ENCODE data around the gene ACACB.

Gene ACACB

DNA sequence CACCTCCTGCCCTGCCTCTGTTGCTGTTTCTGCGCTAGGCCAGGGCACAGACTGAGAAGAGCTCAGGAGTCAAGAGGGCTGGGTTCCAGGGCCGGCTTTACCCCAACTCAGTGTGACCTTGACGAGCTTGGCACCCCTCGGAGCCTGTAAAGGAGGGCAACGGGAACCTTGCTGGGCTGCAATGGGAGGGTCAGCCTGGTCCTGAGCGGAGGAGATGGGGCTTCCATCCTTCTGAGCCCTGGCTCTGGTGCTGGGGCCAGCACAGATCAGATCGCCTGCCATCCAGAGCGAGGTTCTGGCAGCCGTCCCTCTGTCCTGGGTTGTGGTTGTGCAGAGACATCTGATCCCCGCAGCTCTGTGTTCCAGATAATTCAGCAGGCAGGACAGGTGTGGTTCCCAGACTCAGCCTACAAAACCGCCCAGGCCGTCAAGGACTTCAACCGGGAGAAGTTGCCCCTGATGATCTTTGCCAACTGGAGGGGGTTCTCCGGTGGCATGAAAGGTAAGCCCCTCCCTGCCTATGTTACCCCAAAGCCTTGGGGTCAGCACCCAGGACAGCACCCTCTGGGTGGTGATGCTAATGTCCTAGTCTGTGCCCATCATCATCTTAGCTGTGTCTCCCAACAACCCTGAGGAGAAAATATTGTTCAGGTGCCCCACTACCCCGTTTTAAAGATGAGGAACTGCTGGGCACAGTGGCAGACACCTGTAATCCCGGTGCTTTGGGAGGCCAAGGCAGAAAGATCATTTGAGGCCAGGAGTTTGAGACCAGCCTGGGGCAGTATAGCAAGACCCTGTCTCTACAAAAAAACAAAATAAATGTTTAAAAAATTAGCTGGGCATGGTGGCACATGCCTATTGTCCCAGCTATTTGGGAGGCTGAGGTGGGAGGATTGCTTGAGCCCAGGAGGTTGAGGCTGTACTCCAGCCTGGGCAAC, 142.5 kb downstream of the ACACB start:
- no peak for DNase-seq

DNA sequence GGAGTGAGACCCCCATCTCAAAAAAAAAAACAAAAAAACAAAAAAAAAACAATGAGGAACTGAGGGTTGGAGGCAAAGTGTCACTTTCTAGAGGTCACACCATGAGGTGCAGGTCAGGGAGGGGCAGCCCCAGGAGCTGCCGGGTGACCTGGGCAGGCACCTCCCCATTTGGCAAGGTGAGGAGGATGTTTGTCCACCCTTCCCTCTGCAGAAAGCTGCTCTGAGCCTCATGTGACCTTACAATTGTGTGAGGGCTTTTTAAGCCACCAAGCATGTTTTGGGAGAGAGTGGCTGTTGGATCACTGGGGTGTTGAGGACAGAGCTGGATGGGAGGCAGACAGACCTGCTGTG, 143.1 kb downstream of the ACACB start:
- DNase-seq: no peak

DNA sequence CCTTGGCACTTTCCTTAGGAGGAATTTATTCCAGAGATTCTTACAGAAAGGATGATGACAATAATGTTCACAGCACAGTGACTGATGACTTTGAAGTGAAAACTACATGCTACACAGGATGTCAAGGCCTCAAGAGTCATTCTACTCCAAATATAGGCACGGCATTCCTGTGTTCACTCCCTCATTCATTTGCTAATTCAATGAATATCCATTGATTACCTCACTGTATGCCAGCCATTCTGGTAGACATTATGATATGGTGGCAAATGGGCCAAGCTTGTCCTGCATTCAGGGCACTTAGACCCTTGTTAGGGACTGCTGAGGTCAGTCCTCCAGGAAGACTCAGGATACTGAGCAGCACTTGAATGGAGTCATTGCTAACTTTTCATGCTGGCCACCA, 144.7 kb downstream of the ACACB start:
- no peak for DNase-seq

DNA sequence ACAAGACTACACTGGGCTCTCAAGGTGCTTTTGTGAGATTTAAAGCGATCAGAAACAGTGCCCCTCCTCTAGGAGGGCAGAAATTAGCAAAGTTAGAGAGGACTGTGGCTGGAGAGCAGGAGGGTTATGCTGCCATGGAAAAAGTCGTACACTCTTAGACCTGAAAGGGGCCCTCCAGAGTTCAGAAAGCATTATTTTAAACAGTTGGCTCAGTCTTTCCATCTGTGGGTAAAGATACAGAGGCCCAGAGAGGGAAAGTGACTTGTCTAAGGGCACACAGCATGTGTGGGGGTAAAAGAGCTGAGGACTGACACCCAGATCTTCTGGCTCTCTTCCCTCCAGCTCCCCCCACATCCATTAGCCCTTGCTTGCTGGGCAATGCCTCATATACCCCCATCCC, 145.6 kb downstream of the ACACB start:
- no peak for DNase-seq

DNA sequence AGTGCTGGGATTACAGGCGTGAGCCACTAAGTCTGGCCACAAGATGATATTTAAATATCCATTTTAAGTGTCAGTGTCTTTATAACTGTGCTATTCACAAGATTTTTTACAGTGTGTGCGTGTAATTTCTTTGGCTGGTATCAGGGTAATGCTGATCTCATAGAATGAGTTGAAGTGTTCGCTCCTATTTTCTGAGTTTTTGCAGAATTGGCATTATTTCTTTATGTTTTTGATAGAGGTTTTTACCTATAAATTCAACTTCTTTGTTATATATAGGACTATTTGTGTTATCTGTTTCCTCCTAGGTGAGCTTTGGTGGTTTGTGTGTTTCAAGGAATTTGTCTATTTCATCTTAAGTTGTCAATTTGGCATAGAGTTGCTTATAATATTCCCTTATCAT, 147.1 kb downstream of the ACACB start:
- no peak for DNase-seq

DNA sequence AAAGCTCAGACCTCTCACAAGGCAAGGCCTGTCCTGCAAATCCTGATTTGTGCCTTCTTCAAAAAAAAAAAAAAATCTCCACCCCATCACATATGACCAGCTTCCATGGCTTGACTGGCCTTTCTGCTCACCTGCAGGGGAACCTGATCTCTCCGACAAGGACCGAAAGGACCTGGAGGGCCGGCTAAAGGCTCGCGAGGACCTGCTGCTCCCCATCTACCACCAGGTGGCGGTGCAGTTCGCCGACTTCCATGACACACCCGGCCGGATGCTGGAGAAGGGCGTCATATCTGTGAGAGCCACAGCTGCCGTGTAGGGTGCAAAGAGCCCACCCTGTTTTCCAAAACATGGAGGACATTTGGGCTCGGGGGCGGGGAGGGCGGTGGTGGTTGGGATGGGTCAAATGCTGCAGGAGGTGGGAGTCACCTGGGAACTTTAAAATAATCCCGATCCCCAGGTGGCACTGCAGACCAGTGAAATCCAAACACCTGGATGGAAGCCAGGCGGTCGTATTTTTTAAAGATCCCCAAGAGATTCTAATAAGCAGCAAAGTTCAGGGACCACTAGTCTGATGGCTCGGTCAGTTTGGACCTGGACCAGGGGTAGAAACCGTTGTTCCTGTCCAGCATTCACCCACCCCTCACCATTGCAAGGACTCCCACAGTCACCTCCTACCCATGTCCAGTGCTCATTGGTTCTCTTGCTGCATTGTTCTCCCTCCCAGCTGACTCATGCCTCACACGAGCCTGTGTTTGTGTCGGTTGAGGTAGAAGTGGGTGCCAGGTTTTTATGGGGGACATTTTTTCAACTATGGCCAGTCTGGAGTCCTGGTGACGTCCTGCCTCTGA, 147.9 kb downstream of the ACACB start:
- peak; percentile 57 for DNase-seq

DNA sequence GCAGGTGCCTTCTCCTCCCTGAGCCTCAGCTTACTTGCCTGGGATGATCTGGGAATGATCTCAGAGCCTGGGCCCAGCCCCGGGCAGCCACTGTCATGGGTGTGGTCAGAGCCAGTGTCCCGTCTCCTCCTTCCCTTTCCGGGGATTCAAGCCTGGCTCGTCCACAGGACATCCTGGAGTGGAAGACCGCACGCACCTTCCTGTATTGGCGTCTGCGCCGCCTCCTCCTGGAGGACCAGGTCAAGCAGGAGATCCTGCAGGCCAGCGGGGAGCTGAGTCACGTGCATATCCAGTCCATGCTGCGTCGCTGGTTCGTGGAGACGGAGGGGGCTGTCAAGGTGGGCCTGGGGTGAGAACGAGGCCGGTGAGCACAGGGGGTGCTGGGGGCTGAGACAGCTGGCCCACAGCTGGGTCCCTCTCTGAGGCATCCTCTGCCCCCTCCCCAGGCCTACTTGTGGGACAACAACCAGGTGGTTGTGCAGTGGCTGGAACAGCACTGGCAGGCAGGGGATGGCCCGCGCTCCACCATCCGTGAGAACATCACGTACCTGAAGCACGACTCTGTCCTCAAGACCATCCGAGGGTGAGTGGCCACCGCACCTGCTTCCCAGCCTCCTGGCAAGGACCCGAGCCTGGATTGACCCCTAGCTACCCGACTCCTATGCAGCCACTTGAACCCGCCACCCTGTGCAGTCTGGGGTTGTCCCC, 148.7 kb downstream of the ACACB start:
- no peak for DNase-seq

DNA sequence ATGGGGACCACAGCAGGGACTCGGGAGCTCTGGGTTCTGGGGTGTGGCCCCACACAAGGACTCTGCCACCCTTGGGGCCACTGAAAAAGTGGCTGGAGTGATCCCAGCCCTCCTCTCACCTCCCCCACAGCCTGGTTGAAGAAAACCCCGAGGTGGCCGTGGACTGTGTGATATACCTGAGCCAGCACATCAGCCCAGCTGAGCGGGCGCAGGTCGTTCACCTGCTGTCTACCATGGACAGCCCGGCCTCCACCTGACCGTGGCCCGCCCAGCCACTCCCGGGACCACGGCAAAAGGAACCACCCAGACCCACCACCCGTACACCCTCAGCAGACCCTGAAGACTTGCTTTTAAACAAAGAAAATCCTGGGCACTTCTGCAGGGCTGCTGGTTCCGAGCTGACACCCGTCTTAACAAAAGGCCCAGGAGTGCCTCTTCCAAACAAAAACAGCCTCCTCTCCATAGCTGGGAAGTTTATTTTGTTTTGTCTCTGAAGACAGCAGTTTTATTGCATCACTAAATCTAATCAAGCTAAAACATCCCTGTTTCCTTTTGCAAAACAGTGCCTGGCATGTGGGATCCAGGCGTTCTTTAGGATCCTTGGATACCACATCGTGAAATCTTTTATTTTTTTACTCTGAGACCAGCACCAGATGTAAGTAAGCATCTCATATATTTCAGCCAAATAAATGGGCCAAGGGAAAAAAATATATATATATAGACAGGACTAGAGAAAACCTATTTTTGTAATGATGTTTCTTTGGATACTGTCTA, 149.9 kb downstream of the ACACB start:
- no peak for DNase-seq

DNA sequence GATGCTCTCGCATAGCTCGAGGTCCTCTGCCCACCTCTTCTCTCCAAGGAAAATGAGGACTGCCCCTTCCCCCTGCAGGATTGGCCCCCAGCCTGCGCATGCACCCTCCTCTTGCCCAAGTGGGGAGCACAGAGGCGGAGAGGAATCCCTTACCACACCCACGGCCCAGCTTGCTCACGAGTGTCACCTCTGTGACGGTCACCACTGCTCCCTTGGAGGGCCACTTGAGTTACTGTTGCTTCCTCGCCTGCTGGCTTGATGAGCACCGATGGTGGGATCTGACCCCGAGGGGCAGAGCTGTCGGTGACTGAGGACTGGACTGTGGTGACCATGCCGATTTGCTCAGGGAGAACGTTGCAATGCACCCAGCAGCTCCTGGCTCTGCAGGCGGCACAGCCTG, 151.0 kb downstream of the ACACB start:
- no peak for DNase-seq

DNA sequence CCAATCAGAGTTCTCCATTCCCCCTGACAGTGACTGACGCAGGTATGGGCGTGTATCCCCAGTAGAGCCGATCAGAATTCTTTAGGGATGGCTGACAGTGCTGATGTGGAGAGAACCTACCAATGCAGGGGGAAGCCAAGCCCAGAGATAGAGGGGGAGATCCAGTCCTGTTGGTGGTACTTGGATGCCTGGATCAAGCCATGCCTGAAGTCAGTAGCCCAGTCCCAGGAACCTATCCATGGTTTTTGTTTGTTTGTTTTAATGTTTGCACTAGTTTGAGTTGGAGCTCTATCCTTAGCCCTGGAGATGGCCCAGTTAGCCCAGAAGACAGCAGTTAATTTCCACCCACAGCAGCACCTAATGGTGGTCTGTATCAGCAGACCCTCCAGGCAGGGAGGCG, 152.5 kb downstream of the ACACB start:
- no peak for DNase-seq

DNA sequence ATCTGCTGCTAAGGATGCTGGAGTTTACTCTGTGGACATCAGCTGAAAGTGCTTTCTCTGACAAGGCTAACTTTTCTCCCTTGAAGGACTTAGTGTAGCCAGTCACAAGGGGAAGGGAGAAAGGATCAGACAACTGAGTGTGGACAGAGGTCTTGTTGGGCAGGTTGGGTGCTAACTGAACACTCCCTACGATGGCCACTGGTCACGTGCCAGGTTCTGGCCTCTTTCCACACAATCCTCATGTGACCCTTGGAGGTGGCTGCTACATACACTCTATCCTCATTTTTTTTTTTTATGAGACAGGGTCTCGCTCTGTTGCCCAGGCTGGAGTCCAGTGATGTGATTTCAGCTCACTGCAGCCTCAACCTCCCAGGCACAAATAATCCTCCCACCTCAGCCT, 153.0 kb downstream of the ACACB start:
- no peak for DNase-seq

DNA sequence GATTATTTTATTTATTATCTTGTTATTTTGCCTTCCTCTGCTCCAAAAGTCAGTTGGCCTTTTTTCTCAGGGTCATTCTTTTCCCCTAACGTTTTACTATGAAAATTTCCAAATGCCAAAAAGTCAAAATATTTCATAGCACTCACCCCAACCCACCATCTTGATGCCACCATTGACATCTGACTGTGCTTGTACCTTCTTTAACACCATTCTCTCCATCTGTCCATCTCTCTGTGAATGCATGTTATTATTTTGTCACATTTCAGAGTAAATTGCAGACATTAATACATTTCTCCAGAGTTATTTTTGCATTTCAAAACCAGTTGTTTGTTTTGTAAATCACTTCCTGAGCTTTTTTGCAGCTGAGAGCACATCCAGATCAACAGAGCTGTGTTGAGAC, 154.1 kb downstream of the ACACB start:
- DNase-seq: no peak

DNA sequence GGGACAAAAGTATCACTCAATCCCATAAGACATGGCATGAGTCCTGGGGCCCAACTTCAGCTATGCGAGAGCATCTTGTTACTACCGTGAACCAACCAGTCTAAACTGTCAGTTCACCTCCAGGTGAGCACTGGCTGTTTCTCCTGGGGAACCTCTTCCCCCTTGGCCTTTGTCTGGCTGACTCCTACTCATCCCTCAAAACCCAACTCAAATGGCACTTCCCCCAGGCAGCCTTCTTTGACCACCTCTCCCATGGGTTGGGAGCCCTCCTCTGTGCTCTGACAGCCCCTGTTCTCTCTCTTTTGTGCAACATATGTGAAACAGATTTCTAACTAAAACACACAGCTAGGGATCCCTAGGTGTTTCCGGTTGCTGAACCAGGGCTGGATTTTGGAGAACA, 155.0 kb downstream of the ACACB start:
- DNase-seq: no peak

DNA sequence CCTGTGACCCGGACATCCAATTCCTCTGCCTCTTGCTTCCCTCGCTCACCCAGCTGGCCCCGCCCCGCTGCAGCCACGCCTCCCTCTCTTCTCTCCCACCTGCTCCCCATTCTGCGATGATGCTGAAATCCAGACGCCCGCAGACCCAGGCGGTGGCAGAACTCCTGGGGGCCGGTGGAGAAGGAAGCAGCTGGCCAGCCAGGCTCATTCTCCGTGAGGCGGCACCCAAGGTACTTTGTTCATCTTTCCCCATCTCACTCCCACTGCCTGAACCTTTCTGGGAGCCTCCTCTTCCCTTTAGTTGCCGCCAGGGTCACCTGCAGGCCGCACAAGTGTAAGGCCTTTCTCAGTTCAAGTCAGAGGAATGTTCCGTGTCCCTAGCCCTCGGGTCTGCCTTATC, 157.0 kb downstream of the ACACB start:
- DNase-seq: no peak

DNA sequence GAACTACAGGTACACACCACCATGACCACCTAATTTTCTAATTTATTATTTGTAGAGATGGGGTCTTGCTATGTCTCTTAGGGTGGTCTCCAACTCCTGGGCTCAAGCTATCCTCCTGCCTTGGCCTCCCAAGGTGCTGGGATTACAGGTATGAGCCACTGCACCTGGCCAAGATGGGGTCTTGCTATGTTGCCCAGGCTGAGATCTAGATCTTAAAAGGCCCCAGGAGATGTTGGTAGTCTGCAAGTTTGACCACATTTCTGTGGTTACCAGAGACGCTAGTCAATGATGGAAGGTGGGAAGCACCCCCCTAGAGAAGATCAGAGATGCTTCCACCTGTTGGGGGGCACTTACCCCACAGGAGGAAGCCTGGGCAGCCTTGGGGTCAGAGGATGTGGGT, 158.0 kb downstream of the ACACB start:
- no peak for DNase-seq

DNA sequence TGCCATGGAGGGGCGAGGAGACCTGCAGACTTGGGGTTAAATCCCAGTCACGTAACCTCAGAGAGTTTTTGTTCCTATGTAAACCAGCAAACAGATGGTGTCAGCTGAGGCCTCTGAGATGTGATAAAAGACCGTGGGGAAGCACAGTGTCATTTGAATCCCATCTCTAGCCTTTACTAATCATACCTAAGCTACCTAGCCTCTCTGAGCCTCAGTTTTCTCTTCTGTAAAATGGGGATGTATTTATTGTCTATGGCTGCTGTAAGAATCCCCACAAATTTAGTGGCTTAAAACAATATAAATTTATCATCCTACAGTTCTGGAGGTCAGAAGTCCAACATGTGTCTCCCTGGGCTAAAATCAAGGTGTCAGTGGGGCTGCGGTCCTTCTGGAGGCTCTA, 158.8 kb downstream of the ACACB start:
- DNase-seq: no peak

DNA sequence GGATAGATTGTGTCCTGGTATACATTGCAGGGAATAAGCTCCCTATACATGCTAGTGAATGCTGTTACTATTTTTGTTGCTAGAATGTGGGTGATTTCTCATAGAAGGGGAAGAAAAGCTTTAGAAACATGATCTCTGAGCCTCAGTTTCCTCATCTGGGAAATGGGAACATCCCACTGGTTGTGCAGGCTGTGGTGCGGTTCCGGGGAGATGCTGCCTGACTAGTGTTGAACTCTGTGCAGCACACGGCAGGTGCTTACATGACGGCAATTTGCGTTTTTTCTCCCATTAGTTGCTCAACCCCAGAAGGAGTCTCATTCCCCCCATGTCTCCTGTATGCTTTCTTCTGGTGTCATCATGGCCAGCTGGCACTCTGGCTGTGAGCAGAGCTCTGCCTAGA, 159.8 kb downstream of the ACACB start:
- no peak for DNase-seq

DNA sequence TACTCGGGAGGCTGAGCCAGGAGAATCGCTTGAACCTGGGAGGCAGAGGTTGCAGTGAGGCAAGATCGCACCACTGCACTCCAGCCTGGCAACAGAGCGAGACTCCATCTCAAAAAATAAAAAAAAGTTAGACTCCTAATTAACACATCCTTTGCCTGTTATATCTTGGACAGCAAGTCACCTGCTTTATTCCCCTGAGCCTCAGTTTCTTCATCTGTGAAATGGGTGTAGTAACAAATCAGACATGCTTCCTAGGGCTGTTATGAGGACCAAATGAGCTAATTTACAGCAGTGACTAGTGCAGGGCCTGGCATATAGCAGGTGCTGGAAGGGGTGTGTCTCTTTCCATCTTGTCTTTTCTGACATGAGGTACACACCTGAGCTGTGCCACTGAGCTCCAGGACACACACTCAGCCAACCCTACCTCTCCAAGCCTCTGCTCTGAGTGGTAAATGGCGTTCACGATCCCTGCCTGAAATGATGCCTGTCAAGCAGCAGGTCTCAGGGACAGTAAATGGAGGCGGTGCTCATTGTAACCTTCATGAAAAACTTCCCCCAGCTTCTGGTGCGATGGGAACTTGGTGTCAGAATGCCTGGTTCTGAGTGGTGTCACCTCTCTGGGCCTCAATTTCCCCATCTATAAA, 161.0 kb downstream of the ACACB start:
- DNase-seq: no peak

DNA sequence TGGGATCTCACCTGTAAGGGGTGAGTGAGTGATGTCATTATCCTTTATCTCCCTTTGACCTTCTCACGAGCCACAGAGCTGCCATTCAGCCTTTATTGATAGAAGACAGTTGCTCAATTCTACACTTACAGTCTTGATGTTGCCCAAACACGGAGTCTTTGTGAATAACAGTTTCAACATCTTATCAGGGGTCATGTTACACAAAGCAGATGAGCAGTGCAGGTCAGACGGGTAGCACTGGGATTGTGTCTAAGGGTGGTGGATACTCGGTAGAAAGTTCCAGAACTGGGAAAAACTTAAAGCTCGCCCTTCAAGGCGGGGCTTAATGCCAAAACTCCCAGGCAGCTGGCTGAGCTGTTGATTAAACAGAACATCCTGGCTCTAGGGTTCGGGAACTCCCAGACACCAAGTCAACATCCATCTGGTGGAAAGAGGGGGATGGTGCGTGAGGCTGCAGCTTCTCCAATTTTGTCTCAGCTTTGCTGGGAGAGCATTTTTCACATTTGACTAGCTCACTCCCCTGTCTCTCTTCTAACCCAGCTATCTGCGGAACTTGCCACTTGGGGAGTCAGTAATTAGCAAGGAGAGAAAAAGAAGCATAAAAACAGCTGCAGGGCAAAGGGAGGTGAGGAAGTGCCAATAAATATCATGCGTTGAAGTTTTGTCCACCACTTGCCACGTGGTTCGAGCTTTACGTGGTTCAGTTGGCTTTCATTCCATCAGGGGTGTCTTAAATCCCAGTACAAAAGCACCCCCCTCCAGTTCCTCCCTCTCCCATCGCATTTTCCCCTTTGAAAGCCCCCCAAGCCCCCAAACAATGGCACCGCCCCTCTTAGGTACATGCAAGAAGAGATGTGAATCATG, 161.7 kb downstream of the ACACB start:
- no peak for DNase-seq

DNA sequence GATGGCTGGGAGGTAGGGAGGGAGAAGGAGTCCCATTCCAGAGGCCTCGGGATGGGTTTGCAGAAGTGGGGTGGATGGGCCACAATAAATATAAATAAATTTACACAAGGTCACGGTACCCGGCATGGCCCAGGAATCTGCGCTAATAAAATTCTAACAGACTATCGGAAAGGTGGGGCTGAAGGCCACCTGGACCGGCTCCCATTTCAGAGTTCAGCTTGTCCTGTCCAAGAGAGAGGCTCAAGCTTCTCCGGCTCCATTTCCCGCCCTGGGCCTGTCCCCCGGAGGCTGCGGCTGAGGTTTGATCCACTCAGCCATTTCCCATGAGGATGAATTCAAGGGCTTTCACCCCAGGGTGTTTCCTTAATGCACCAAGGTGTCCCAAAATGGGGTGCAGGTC, 162.5 kb downstream of the ACACB start:
- DNase-seq: no peak

DNA sequence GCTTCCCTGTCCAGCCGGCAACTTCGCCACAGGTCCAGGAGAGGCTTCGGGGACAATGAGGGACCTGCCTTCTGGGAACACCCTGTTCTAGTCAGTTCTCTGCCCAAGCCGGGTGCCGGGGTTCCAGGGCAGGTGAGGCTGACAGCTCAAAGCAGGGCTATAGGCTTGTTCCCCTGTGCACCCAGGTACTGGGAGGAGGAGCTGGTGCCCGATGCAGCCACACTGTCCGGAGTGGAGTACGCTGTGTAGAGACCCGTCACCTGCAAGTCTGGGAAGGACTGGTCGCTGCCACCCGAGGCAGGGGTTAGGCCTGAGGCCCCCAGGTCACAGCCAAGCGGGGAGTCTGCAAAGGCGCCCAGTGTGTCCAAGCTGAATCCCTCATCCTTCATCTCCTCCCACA, 163.1 kb downstream of the ACACB start:
- DNase-seq: no peak

Data from activated CD4-positive, CD25-positive, alpha-beta regulatory T cell treated with anti-CD3 and anti-CD28 coated beads, Interleukin-2, amount 50 U/mL, for 72 hours (primary cell).